HG02623 (cell line): ENCODE results near the gene PCDHA10.
"Not testable (repeated sequence)": the region's sequence is repeated elsewhere in the genome, so short reads cannot be mapped to it uniquely, and the experiment has no call there.

Experiments used
- ATAC-seq: cut with Tn5 transposase; IDR thresholded peaks from one replicate; pipeline ENCODE4 v1.9.1; 2021; ENCODE audit warnings: moderate library complexity; ENCODE audit not compliant: unreplicated experiment

PCDHA10 gene

DNA sequence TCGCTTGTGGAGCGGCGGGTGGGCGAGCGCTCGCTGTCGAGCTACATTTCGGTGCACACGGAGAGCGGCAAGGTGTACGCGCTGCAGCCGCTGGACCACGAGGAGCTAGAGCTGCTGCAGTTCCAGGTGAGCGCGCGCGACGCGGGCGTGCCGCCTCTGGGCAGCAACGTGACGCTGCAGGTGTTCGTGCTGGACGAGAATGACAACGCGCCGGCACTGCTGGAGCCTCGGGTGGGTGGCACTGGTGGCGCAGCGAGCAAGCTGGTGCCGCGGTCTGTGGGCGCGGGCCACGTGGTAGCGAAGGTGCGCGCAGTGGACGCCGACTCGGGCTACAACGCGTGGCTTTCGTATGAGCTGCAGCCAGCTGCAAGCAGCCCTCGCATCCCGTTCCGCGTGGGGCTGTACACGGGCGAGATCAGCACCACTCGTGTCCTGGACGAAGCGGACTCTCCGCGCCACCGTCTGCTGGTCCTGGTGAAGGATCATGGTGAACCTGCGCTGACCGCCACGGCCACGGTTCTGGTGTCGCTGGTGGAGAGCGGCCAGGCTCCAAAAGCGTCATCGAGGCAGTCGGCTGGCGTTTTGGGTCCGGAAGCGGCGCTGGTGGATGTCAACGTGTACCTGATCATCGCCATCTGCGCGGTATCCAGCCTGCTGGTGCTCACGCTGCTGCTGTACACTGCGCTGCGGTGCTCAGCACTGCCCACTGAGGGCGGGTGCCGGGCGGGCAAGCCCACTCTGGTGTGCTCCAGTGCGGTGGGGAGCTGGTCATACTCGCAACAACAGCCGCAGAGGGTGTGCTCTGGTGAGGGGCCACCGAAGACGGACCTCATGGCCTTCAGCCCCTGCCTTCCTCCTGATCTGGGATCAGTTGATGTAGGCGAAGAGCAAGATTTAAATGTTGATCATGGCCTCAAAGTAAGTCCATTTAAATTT, 12.6 kb upstream of the PCDHA10 start:
- ATAC-seq, result no peak

DNA sequence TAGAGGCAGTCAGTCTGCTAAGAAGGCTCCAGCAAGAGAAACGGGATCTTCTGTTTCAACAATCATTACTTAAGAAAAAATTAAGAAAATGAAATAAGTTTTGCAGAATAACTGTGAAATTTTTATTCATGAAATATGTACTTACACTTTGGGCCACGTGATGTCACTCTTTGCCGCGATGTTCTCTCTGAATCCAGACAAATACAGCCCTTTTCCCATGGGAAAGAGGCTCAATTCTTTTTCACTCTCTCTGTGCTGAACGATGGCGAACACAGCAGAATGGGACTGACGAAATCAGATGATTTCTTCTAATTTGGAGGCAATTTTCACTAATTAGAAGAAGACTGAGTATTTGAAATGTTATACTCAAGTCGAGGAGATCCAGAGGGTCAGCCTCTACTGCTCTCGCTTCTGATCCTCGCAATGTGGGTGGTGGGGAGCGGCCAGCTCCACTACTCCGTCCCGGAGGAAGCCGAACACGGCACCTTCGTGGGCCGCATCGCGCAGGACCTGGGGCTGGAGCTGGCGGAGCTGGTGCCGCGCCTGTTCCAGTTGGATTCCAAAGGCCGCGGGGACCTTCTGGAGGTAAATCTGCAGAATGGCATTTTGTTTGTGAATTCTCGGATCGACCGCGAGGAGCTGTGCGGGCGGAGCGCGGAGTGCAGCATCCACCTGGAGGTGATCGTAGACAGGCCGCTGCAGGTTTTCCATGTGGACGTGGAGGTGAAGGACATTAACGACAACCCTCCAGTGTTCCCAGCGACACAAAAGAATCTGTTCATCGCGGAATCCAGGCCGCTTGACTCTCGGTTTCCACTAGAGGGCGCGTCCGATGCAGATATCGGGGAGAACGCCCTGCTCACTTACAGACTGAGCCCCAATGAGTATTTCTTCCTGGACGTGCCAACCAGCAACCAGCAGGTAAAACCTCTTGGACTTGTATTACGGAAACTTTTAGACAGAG, 7.3 kb upstream of the PCDHA10 start, which contains the start of gene PCDHA9:
PCDHA9 (plus strand) TSS at position 244 of the 964 bp plus-strand sequence; CDS start at position 358, 114 bp downstream.
- ATAC-seq, result not testable (repeated sequence)

DNA sequence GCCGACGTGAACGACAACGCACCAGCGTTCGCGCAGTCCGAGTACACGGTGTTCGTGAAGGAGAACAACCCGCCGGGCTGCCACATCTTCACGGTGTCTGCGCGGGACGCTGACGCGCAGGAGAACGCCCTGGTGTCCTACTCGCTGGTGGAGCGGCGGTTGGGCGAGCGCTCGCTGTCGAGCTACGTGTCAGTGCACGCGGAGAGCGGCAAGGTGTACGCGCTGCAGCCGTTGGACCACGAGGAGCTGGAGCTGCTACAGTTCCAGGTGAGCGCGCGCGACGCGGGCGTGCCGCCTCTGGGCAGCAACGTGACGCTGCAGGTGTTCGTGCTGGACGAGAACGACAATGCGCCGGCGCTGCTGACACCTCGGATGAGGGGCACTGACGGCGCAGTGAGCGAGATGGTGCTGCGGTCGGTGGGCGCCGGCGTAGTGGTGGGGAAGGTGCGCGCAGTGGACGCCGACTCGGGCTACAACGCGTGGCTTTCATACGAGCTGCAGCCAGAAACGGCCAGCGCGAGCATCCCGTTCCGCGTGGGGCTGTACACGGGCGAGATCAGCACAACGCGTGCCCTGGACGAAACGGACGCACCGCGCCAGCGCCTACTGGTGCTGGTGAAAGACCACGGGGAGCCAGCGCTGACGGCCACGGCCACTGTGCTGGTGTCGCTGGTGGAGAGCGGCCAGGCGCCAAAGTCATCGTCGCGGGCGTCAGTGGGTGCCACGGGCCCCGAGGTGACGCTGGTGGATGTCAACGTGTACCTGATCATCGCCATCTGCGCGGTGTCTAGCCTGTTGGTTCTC, 5.7 kb upstream of the PCDHA10 start:
- not testable (repeated sequence) for ATAC-seq

DNA sequence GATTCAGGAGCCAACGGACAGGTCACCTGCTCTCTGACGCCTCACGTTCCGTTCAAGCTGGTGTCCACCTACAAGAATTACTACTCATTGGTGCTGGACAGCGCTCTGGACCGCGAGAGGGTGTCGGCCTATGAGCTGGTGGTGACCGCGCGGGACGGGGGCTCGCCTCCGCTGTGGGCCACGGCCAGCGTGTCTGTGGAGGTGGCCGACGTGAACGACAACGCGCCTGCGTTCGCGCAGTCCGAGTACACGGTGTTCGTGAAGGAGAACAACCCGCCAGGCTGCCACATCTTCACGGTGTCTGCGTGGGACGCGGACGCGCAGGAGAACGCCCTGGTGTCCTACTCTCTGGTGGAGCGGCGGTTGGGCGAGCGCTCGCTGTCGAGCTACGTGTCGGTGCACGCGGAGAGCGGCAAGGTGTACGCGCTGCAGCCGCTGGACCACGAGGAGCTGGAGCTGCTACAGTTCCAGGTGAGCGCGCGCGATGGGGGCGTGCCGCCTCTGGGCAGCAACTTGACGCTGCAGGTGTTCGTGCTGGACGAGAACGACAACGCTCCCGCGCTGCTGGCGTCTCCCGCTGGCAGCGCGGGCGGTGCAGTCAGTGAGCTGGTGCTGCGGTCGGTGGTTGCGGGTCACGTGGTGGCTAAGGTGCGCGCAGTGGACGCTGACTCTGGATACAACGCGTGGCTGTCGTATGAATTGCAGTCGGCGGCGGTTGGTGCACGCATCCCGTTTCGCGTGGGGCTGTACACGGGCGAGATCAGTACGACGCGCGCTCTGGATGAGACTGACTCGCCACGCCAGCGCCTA, 1.7 kb downstream of the PCDHA10 start:
- no peak for ATAC-seq

DNA sequence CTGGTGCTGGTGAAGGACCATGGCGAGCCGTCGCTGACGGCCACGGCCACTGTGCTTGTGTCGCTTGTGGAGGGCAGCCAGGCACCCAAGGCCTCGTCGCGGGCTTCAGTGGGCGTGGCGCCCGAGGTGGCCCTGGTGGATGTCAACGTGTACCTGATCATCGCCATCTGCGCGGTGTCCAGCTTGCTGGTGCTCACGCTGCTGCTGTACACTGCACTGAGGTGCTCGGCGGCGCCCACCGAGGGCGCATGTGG, 2.2 kb downstream of the PCDHA10 start:
- ATAC-seq, result no peak

DNA sequence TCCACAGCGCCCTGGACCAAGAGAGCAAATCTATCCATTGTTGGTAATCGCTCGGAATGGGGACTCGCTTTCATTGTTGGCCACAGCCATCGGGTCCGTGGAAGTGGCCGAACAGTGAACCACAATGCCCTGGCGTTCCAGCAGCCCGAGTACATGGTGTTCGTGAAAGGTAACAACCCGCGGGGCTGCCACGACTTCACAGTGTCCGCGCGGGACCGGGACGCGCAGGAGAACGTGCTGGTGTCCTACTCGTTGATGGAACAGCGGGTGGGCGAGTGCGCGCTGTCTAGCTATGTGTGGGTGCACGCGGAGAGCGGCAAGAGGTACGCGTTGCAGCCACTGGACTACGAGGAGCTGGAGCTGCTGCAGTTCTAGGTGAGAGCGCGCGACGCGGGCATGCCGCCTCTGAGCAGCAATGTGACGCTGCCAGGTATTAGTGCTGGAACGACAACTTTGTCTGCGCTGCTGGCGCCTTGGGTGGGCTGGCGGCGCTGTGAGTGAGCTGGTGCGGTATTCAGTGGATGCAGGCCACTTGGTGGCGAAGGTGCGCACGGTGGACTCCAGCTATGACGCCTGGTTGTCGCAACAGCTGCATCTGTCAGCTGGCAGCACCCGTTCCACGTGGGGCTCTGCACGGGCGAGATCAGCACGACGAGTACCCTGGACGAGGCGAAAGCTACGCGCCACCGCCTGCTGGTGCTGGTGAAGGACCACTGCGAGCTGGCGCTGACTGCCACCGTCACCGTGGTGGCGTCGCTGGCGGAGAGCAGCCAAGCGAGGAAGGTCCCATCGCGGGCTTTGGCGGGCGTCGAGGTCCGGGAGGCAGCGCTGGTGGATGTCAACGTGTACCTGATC, 7.0 kb downstream of the PCDHA10 start:
- no peak for ATAC-seq

DNA sequence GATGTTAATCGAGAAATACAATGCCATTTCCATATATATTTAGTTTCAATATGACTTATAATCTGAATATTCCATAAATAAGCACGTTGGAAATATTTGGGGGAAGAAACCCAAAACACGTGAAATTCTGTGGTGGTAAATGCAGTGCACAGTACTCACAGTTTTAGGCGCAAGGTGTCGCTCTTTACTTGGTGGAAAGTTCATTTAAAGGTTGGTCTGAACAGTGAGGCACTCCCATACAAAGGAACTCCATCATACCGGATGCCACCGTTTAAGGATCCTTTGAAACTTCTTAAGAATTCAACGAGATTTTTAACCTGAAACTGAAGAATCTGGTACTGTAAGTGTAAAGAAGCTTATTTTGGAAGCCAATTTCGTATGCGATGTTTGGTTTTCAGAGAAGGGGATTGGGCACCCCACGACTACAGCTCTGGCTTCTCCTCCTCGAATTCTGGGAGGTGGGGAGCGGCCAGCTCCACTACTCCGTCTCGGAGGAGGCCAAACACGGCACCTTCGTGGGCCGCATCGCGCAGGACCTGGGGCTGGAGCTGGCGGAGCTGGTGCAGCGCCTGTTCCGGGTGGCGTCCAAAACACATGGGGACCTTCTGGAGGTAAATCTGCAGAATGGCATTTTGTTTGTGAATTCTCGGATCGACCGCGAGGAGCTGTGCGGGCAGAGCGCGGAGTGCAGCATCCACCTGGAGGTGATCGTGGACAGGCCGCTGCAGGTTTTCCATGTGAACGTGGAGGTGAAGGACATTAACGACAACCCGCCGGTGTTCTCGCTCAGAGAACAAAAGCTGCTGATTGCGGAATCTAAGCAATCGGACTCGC, 13.2 kb downstream of the PCDHA10 start, which contains the start of gene PCDHA11:
PCDHA11 (plus strand) TSS at position 237 of the 834 bp plus-strand sequence; CDS start at position 384, 147 bp downstream.
- no peak for ATAC-seq

DNA sequence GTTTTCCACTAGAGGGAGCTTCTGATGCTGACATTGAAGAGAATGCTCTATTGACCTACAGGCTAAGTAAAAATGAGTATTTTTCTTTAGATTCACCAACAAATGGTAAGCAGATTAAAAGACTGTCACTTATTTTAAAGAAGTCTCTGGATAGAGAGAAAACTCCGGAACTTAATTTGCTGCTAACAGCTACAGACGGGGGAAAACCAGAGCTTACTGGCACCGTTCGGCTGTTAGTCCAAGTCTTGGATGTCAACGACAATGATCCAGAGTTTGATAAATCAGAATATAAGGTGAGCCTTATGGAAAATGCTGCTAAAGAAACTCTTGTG, 13.8 kb downstream of the PCDHA10 start:
- ATAC-seq, result no peak

DNA sequence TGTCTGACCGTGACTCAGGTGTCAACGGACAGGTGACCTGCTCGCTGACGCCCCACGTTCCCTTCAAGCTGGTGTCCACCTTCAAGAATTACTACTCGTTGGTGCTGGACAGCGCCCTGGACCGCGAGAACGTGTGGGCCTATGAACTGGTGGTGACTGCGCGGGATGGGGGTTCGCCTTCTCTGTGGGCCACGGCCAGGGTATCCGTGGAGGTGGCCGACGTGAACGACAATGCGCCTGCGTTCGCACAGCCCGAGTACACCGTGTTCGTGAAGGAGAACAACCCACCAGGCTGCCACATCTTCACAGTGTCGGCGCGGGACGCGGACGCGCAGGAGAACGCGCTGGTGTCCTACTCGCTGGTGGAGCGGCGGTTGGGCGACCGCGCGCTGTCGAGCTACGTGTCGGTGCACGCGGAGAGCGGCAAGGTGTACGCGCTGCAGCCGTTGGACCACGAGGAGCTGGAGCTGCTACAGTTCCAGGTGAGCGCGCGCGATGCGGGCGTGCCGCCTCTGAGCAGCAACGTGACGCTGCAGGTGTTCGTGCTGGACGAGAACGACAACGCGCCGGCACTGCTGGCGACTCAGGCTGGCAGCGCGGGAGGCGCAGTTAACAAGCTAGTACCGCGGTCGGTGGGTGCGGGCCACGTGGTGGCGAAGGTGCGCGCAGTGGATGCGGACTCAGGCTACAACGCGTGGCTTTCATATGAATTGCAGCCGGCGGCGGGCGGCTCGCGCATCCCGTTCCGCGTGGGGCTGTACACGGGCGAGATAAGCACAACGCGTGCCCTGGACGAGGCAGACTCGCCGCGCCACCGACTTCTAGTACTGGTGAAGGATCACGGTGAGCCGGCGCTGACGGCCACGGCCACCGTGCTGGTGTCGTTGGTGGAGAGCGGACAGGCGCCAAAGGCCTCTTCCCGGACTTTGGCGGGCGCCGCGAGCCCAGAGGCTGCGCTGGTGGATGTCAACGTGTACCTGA, 14.8 kb downstream of the PCDHA10 start:
- no peak for ATAC-seq

DNA sequence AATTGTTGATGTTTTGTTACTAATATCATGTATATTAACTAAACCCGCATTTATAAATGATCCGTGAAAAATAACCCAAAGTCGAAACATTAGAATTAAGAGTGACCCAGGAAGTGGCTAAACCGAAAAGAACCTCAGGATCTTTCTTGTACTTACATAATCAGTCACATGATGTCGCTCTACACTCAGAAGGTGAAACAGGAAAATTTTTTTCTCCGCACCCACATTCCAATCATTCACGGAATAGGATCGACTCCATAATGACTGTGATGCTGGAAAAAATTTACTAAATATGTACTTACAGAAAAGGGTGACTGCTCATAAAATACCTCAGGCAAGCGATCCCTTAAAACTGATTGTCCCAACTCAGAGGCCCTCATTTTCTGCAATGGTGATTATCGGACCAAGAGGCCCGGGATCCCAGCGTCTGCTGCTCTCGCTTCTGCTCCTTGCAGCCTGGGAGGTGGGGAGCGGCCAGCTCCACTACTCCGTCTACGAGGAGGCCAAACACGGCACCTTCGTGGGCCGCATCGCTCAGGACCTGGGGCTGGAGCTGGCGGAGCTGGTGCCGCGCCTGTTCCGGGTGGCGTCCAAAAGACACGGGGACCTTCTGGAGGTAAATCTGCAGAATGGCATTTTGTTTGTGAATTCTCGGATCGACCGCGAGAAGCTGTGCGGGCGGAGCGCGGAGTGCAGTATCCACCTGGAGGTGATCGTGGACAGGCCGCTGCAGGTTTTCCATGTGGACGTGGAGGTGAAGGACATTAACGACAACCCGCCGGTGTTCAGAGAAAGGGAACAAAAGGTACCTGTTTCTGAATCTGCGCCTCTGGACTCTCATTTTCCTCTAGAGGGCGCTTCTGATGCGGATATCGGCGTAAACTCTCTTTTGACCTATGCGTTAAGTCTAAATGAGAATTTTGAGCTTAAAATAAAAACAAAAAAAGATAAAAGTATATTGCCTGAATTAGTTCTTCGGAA, 19.7 kb downstream of the PCDHA10 start, which contains the start of gene PCDHA12:
PCDHA12 (plus strand) TSS at position 224 of the 981 bp plus-strand sequence; CDS start at position 389, 165 bp downstream.
- ATAC-seq, result no peak

DNA sequence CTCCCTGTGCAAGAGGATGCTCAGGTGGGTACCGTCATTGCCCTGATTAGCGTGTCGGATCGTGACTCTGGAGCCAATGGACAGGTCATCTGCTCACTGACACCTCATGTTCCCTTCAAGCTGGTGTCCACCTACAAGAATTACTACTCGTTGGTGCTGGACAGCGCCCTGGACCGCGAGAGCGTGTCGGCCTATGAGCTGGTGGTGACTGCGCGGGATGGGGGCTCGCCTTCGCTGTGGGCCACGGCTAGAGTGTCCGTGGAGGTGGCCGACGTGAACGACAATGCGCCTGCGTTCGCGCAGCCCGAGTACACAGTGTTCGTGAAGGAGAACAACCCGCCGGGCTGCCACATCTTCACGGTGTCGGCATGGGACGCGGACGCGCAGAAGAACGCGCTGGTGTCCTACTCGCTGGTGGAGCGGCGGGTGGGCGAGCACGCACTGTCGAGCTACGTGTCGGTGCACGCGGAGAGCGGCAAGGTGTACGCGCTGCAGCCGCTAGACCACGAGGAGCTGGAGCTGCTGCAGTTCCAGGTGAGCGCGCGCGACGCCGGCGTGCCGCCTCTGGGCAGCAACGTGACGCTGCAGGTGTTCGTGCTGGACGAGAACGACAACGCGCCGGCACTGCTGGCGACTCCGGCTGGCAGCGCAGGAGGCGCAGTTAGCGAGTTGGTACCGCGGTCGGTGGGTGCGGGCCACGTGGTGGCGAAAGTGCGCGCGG, 21.0 kb downstream of the PCDHA10 start:
- not testable (repeated sequence) for ATAC-seq

DNA sequence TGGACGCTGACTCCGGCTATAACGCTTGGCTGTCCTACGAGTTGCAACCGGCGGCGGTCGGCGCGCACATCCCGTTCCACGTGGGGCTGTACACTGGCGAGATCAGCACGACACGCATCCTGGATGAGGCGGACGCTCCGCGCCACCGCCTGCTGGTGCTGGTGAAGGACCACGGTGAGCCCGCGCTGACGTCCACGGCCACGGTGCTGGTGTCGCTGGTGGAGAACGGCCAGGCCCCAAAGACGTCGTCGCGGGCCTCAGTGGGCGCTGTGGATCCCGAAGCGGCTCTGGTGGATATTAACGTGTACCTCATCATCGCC, 21.5 kb downstream of the PCDHA10 start:
- no peak for ATAC-seq

GRCh38 chr5:140881889-140882590, 26.3 kb downstream of the PCDHA10 start, which contains the start of gene PCDHA13:
Gene PCDHA13 (plus strand): TSS chr5:140882124. CDS start chr5:140882269, 145 bp downstream.
- ATAC-seq, result no peak

DNA sequence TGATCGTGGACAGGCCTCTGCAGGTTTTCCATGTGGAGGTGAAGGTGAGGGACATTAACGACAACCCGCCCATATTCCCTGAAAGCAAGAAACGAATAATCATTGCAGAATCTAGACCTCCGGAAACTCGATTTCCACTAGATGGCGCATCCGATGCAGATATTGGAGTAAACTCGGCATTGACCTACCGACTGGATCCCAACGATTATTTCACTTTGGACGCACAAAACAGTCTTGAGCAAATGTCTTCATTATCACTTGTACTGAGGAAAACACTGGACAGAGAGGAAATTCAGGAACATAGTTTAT, 26.8 kb downstream of the PCDHA10 start:
- ATAC-seq, result no peak

GRCh38 chr5:140883373-140883772, 27.7 kb downstream of the PCDHA10 start:
- no peak for ATAC-seq
